ENCODE results near the gene FUCA1.
"Not testable (repeated sequence)": the region's sequence is repeated elsewhere in the genome, so short reads cannot be mapped to it uniquely, and the experiment has no call there.

The FUCA1 gene

DNA sequence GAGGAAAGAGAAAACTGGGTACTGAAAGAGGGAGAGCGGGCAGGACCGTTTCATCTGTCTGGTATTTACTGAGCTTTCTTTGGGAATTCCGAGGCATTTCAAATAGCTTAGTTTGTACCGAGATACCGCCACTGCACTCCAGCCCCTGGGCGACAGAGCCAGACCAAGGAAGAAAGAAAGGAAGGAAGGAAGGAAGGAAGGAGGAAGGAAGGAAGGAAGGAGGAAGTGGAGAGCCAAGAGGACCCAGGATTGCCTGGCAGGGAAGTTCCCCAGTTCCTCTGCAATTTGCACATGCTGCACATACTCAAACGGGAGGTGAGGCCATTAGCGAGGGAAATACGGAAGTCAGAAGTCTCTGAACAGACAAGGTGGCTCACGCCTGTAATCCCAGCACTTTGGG lies 961 bp upstream of the FUCA1 start:
- Mint-ChIP-seq H3K9me3 (no peaks in the 10 kb centered on the region), H3K27me3 (no peaks in the 10 kb centered on the region), H3K36me3 (ENCODE audit: low read depth) (peaks cover 11% of the 10 kb centered on the region), H3K4me1 (ENCODE audit: low read depth) (peaks cover 20% of the 10 kb centered on the region), H3K4me3 (no peak overlapping the region), H3K27ac (no peak overlapping the region)
- DNase-seq: no peak

- Mint-ChIP-seq H3K4me1 (ENCODE audit: low read depth) (peaks cover 20% of the 10 kb centered on the region), H3K36me3 (ENCODE audit: low read depth) (peaks cover 11% of the 10 kb centered on the region), H3K9me3 (no peaks in the 10 kb centered on the region), H3K27me3 (no peaks in the 10 kb centered on the region), H3K27ac (peak overlapping the region; percentile 61), H3K4me3 (peak overlapping the region; percentile 81)
- no peak for DNase-seq
Observed at GRCh38 chr1:23868557-23869016, 497 bp upstream of the FUCA1 start.

DNA sequence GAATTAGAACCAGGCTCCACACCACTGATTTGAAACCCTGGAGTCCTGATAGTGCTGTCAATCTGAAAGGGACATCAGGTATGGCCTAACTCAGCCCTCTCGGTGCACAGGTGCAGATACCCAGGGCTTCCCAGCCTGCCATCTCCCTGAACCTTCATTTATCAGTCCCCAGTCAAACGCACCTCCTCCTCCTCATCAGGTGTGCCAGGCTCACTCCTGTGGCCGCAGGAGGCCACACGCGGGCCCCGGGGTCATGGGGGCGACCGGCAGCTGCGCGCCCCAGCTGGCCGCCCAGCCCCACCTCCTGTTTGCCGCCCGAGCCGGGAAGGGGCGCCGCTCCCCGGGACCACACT lies 572 bp downstream of the FUCA1 start:
- peak overlapping the region; percentile 29 for H3K27ac Mint-ChIP-seq
- H3K9me3 Mint-ChIP-seq: no peaks in the 10 kb centered on the region
- peaks cover 17% of the 10 kb centered on the region for H3K36me3 Mint-ChIP-seq (ENCODE audit: low read depth)
- peak overlapping the region; percentile 81 for H3K4me3 Mint-ChIP-seq
- DNase-seq: no peak
- peaks cover 20% of the 10 kb centered on the region for H3K4me1 Mint-ChIP-seq (ENCODE audit: low read depth)
- no peaks in the 10 kb centered on the region for H3K27me3 Mint-ChIP-seq

- peaks cover 20% of the 10 kb centered on the region for H3K4me1 Mint-ChIP-seq (ENCODE audit: low read depth)
- peaks cover 27% of the 10 kb centered on the region for H3K36me3 Mint-ChIP-seq (ENCODE audit: low read depth)
- no peak for DNase-seq
- H3K9me3 Mint-ChIP-seq: no peaks in the 10 kb centered on the region
- no peak overlapping the region for H3K4me3 Mint-ChIP-seq
- H3K27me3 Mint-ChIP-seq: no peaks in the 10 kb centered on the region
- H3K27ac Mint-ChIP-seq: no peak overlapping the region
Observed at GRCh38 chr1:23865543-23865930, 2.6 kb downstream of the FUCA1 start.

GRCh38 chr1:23864801-23865542 lies 3.1 kb downstream of the FUCA1 start:
- no peak for DNase-seq
- no peak overlapping the region for H3K4me3 Mint-ChIP-seq
- no peaks in the 10 kb centered on the region for H3K27me3 Mint-ChIP-seq
- H3K36me3 Mint-ChIP-seq (ENCODE audit: low read depth): peaks cover 29% of the 10 kb centered on the region
- H3K9me3 Mint-ChIP-seq: no peaks in the 10 kb centered on the region
- peaks cover 20% of the 10 kb centered on the region for H3K4me1 Mint-ChIP-seq (ENCODE audit: low read depth)
- H3K27ac Mint-ChIP-seq: no peak overlapping the region

DNA sequence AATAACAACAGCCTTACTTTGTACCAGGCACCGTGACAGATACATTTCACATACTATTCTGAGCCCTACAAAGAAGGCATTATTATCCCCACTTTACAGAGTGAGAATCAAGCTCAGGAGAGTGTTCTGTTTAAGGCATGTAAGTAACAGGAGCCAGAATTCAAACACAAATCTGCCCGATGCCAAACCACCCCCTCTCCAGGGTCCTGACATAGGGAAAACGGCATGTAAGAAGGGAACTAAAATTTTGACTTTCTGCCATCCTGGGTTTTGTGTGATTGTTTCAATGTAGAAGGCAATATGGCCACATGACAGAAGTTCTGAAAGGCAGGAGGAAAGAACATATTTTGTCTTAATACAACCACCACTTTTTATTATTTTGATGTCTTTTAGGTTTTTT lies 5.5 kb downstream of the FUCA1 start:
- peaks cover 43% of the 10 kb centered on the region for H3K36me3 Mint-ChIP-seq (ENCODE audit: low read depth)
- DNase-seq: no peak
- peaks cover 12% of the 10 kb centered on the region for H3K4me1 Mint-ChIP-seq (ENCODE audit: low read depth)
- H3K27me3 Mint-ChIP-seq: no peaks in the 10 kb centered on the region
- H3K4me3 Mint-ChIP-seq: no peak overlapping the region
- H3K9me3 Mint-ChIP-seq: no peaks in the 10 kb centered on the region
- no peak overlapping the region for H3K27ac Mint-ChIP-seq

DNA sequence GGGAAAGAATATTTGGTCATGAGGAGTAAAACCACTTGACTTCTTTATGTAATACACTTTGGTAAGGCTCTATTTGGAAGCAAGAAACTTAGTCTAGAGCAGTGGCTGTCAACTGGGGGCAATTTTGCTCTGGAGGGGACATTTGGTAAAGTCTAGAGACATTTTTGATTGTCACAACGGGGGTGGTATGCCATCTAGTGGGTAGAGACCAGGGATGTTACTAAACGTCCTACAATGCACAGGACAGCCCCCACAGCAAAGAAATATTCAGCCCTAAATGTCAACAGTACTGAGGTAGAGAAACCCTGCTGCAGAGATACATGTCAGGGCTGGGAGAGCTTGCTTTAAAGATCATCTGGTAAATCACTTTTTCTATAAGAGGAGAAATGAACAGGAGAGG lies 13.5 kb downstream of the FUCA1 start:
- no peak for DNase-seq
- no peaks in the 10 kb centered on the region for H3K4me1 Mint-ChIP-seq (ENCODE audit: low read depth)
- no peak overlapping the region for H3K4me3 Mint-ChIP-seq
- H3K36me3 Mint-ChIP-seq (ENCODE audit: low read depth): peaks cover 38% of the 10 kb centered on the region
- H3K9me3 Mint-ChIP-seq: no peaks in the 10 kb centered on the region
- H3K27me3 Mint-ChIP-seq: no peaks in the 10 kb centered on the region
- H3K27ac Mint-ChIP-seq: no peak overlapping the region

DNA sequence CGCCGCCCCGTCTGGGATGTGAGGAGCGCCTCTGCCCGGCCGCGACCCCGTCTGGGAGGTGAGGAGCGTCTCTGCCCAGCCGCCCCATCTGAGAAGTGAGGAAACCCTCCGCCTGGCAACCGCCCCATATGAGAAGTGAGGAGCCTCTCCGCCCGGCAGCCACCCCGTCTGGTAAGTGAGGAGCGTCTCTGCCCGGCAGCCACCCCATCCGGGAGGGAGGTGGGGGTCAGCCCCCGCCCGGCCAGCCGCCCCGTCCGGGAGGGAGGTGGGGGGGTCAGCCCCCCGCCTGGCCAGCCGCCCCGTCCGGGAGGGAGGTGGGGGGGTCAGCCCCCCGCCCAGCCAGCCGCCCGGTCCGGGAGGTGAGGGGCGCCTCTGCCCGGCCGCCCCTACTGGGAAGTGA lies 15.0 kb downstream of the FUCA1 start:
- H3K27ac Mint-ChIP-seq; H3K4me3 Mint-ChIP-seq; H3K9me3 Mint-ChIP-seq; DNase-seq; H3K27me3 Mint-ChIP-seq; H3K4me1 Mint-ChIP-seq (ENCODE audit: low read depth): not testable (repeated sequence)
- H3K36me3 Mint-ChIP-seq (ENCODE audit: low read depth): peaks cover 40% of the 10 kb centered on the region

DNA sequence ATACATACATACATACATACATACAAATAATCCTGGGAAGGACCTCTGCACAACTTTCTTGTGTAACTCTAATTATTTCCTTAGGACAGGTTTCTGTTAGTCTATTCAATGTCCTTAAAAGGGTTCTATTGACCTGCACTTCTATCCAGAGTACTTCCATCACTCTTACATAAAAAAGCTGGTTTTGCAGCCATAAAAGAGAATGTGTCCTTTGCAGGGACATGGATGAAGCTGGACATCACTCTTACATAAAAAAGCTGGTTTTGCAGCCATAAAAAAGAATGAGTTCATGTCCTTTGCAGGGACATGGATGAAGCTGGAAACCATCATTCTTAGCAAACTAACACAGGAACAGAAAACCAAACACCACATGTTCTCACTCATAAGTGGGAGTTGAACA lies 16.7 kb downstream of the FUCA1 start:
- H3K27ac Mint-ChIP-seq; H3K9me3 Mint-ChIP-seq; DNase-seq; H3K4me1 Mint-ChIP-seq (ENCODE audit: low read depth); H3K27me3 Mint-ChIP-seq; H3K4me3 Mint-ChIP-seq: not testable (repeated sequence)
- H3K36me3 Mint-ChIP-seq (ENCODE audit: low read depth): peaks cover 46% of the 10 kb centered on the region

GRCh38 chr1:23848673-23849616 lies 19.1 kb downstream of the FUCA1 start:
- Mint-ChIP-seq H3K36me3 (ENCODE audit: low read depth) (peaks cover 43% of the 10 kb centered on the region), H3K4me3 (no peak overlapping the region), H3K27ac (no peak overlapping the region), H3K27me3 (no peaks in the 10 kb centered on the region), H3K4me1 (ENCODE audit: low read depth) (no peaks in the 10 kb centered on the region), H3K9me3 (no peaks in the 10 kb centered on the region)
- no peak for DNase-seq

DNA sequence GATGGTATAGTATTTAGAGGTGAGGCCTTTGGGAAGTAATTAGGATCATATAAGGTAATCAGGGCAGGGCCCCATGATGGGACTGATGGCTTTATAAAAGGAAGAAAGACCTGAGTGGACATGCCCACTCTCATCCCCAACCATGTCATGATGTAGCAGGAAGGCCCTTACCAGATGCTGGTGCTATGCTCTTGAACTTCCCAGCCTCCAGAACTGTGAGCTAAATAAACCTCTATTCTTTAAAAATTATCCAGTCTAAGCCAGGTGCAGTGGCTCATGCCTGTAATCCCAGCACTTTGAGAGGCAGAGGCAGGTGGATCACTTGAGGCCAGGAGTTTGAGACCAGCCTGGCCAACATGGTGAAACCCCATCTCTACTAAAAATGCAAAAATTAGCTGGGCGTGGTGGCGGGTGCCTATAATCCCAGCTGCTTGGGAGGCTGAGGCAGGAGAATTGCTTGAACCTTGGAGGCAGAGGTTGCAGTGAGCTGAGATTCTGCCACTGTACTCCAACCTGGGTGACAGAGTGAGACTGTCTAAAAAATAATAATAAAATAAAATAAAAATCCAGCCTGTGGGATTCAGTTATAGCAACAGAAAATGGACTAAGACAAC lies 20.5 kb downstream of the FUCA1 start:
- H3K36me3 Mint-ChIP-seq (ENCODE audit: low read depth): peaks cover 41% of the 10 kb centered on the region
- H3K4me3 Mint-ChIP-seq; DNase-seq; H3K9me3 Mint-ChIP-seq; H3K4me1 Mint-ChIP-seq (ENCODE audit: low read depth); H3K27ac Mint-ChIP-seq; H3K27me3 Mint-ChIP-seq: not testable (repeated sequence)

DNA sequence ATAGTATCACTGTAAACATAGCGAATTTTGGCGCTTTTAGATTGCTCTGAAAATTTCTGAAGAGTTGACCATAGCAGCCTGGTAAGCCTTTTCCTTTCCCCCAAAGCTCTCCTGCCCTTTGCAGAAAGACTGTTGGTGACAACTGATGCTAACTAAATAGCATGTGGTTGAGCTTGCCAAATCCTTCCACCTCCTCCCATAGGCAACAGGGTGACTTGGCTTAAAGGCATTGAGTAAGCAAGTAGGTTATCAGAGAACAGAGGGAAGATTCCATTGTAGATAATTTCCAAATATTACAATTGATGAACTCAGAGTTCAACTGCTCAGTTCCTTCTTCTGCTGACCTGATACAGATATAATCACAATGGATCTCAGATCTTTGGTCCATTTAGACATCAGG lies 22.9 kb downstream of the FUCA1 start:
- H3K27me3 Mint-ChIP-seq: no peaks in the 10 kb centered on the region
- no peaks in the 10 kb centered on the region for H3K9me3 Mint-ChIP-seq
- H3K4me1 Mint-ChIP-seq (ENCODE audit: low read depth): no peaks in the 10 kb centered on the region

DNA sequence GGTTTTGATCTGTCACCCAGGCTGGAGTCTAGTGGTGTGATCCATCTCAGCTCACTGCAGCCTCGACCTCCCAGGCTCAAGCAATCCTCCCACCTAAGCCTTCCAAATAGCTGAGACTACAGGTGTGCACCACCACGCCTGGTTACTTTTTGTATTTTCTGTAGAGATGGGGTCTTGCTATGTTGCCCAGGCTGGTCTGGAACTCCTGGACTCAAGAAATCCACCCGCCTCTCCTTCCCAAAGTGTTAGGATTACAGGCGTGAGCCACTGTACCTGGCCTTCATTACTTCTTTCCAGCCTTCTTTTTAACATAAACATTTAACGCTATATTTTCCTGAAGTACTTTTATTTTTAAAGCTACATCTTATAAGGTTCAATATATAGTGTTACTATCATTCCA lies 24.4 kb downstream of the FUCA1 start:
- H3K4me3 Mint-ChIP-seq: no peak overlapping the region
- peaks cover 32% of the 10 kb centered on the region for H3K36me3 Mint-ChIP-seq (ENCODE audit: low read depth)
- DNase-seq: no peak
- H3K27ac Mint-ChIP-seq: no peak overlapping the region
- H3K27me3 Mint-ChIP-seq: no peaks in the 10 kb centered on the region
- H3K9me3 Mint-ChIP-seq: no peaks in the 10 kb centered on the region
- H3K4me1 Mint-ChIP-seq (ENCODE audit: low read depth): peaks cover under 1% of the 10 kb centered on the region

More for the DNA sequence above, 22.9 kb downstream of the FUCA1 start:
- Mint-ChIP-seq H3K4me3 (no peak overlapping the region), H3K27ac (no peak overlapping the region), H3K36me3 (ENCODE audit: low read depth) (peaks cover 39% of the 10 kb centered on the region)
- DNase-seq: no peak

DNA sequence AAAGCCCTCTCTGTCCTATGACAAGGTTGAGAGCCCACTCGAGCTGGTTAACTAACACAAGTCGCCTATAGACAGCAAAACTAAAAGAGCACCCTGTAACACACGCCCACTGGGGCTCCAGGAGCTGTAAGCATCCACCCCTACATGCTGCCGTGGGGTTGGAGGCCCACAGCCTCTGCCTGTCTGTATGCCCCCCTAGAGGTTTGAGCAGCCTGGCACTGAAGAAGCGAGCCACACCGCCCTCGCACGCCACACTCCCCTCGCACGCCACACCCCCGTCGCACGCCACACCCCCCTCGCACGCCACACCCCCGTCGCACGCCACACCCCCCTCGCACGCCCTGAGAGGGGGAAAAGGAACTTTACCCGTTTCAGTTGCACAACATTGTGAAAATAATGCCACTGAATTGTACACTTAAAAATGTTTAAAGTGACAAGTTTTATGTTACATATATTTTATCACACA lies 29.7 kb downstream of the FUCA1 start:
- peak overlapping the region; percentile 6 for H3K27ac Mint-ChIP-seq
- peaks cover 6% of the 10 kb centered on the region for H3K27me3 Mint-ChIP-seq
- peak overlapping the region; percentile 70 for H3K4me3 Mint-ChIP-seq
- no peaks in the 10 kb centered on the region for H3K36me3 Mint-ChIP-seq (ENCODE audit: low read depth)
- no peaks in the 10 kb centered on the region for H3K9me3 Mint-ChIP-seq
- DNase-seq: peak; percentile 85
- H3K4me1 Mint-ChIP-seq (ENCODE audit: low read depth): peaks cover 17% of the 10 kb centered on the region

All from activated T-cell treated with anti-CD3 and anti-CD28 coated beads, Interleukin-2, amount 50 U/mL, for 24 hours (primary cell).